Astrocyte (in vitro differentiated cells and primary cell): ENCODE results near the gene AMH. TPM values are rescaled to one million over a fixed set of nuclear protein-coding genes. Genes with fewer than 3 reads are reported as not detected.

Source experiments
- DNase-seq: peaks from one replicate; pipeline ENCODE4 v3.0.0-alpha.2; 2010; ENCODE audit warnings: low read depth
- FAIRE-seq: peaks from 2 replicates; lab custom pipeline; 2011; peaks lifted over from hg19 to GRCh38; lab: Jason Lieb, UNC
- H2AFZ ChIP-seq: 2 replicates; pipeline ENCODE4 v1.6.0; 2012; ENCODE audit warnings: low read depth, low read length, inconsistent platforms
- H3K27ac ChIP-seq: 2 replicates; pipeline ENCODE4 v1.5.1; 2011; ENCODE audit warnings: low read depth, low read length, inconsistent platforms
- H3K27me3 ChIP-seq: 2 replicates; pipeline ENCODE4 v1.6.0; 2011; ENCODE audit warnings: low read length, inconsistent platforms; ENCODE audit not compliant: insufficient read depth
- H3K36me3 ChIP-seq: 2 replicates; pipeline ENCODE4 v1.5.1; 2011; ENCODE audit warnings: low read length, inconsistent platforms; ENCODE audit not compliant: insufficient read depth
- H3K4me1 ChIP-seq: 2 replicates; pipeline ENCODE4 v1.5.1; 2011; ENCODE audit warnings: low read length, inconsistent platforms; ENCODE audit not compliant: insufficient read depth
- H3K4me2 ChIP-seq: 2 replicates; pipeline ENCODE4 v1.6.0; 2012; ENCODE audit warnings: low read length, inconsistent platforms
- H3K4me3 ChIP-seq: 2 replicates; pipeline ENCODE4 v1.5.1; 2011; ENCODE audit warnings: low read depth, mild to moderate bottlenecking, low read length, inconsistent platforms; ENCODE audit not compliant: insufficient read depth
- H3K79me2 ChIP-seq: 2 replicates; pipeline ENCODE4 v1.6.0; 2012; ENCODE audit warnings: mild to moderate bottlenecking, low read length, inconsistent platforms; ENCODE audit not compliant: insufficient read depth
- H3K9ac ChIP-seq: 2 replicates; pipeline ENCODE4 v1.6.0; 2012; ENCODE audit warnings: mild to moderate bottlenecking, low read length, inconsistent platforms
- H3K9me3 ChIP-seq: 2 replicates; pipeline ENCODE4 v1.5.1; 2012; ENCODE audit warnings: low read depth, mild to moderate bottlenecking, low read length, inconsistent platforms; ENCODE audit not compliant: insufficient read depth
- H4K20me1 ChIP-seq: 2 replicates; pipeline ENCODE4 v1.6.0; 2012; ENCODE audit warnings: low read length, inconsistent platforms; ENCODE audit not compliant: insufficient read depth
- H3K27ac Mint-ChIP-seq: one replicate; pipeline ENCODE4 v1.8.0; 2021; ENCODE audit warnings: mild to moderate bottlenecking, mixed read lengths; ENCODE audit not compliant: unreplicated experiment
- H3K27me3 Mint-ChIP-seq: one replicate; pipeline ENCODE4 v1.8.0; 2021; ENCODE audit warnings: low read depth, mixed read lengths; ENCODE audit not compliant: unreplicated experiment
- H3K36me3 Mint-ChIP-seq: one replicate; pipeline ENCODE4 v1.8.0; 2021; ENCODE audit warnings: low read depth, mixed read lengths; ENCODE audit not compliant: unreplicated experiment
- H3K4me1 Mint-ChIP-seq: one replicate; pipeline ENCODE4 v1.8.0; 2021; ENCODE audit warnings: low read depth, mixed read lengths; ENCODE audit not compliant: unreplicated experiment
- H3K4me3 Mint-ChIP-seq: one replicate; pipeline ENCODE4 v1.8.0; 2021; ENCODE audit warnings: mild to moderate bottlenecking, moderate library complexity, mixed read lengths; ENCODE audit not compliant: unreplicated experiment
- H3K9me3 Mint-ChIP-seq: one replicate; pipeline ENCODE4 v1.8.0; 2021; ENCODE audit warnings: mild to moderate bottlenecking, mixed read lengths; ENCODE audit not compliant: unreplicated experiment
- EZH2 ChIP-seq: IDR thresholded peaks from 2 replicates; pipeline ENCODE4 v1.6.1; 2012; ENCODE audit warnings: mild to moderate bottlenecking, low read length, inconsistent platforms; ENCODE audit not compliant: insufficient read depth
- total RNA-seq: library from RNA; stranded (reverse); gene quantifications from 2 replicates; pipeline ENCODE4 v1.2.1, GENCODE V29; 2021
- TF ChIP-seq, protein P1 (sequence below): IDR thresholded peaks from 2 replicates; pipeline ENCODE4 v1.5.1; 2011; ENCODE audit warnings: low read depth, mild to moderate bottlenecking, inconsistent platforms, low read length, moderate library complexity; ENCODE audit not compliant: insufficient read depth

AMH gene
- total RNA-seq, 1 donor from 2014 or later = 4.6 TPM

DNA sequence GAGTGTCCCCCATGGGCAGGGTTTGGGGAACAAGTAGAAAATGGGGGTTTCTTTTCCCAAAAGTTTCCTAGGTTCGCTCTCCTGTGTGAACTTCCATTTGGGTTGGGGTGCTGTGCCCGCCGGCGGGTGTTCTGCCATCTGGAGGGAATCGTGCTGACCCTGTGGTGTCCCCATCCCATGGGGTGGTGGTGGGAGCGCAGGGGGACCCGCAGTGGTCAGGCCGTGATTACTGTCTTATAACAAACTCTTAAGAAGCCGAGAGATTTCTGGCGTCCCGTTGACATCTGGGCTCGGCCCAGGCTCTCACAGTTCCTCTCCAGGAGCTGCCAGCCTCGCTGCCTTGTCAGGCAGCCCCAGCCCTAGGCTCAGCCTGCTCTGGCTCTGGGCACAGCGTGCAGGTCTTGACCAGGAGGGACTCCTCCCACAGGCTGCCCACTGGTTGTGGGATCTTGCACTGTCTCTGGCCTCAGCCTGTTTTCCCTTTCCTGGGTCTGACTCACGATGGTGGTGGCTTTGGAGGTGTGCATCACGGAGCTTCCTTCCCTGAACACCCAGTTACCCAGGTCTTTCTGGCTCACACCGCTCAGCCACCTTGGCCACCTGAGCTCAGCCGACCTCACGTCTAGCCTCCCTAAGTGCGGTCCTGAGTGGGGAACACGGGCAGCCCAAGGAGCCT is 47.5 kb upstream of the AMH start:
- FAIRE-seq (no peak), DNase-seq (no peak)
- Histone ChIP-seq H3K36me3 (peaks cover 3% of the 10 kb centered on the region), H2AFZ (no peak overlapping the region), H3K4me1 (peaks cover 20% of the 10 kb centered on the region), H3K79me2 (peaks cover 69% of the 10 kb centered on the region), H3K27me3 (no peaks in the 10 kb centered on the region), H4K20me1 (peaks cover 78% of the 10 kb centered on the region), H3K9ac (no peak overlapping the region), H3K4me3 (no peak overlapping the region), H3K27ac (no peak overlapping the region), H3K4me2 (no peak overlapping the region), H3K9me3 (no peaks in the 10 kb centered on the region)
- no peak for TF ChIP-seq EZH2
- TF ChIP-seq, protein P1, sequence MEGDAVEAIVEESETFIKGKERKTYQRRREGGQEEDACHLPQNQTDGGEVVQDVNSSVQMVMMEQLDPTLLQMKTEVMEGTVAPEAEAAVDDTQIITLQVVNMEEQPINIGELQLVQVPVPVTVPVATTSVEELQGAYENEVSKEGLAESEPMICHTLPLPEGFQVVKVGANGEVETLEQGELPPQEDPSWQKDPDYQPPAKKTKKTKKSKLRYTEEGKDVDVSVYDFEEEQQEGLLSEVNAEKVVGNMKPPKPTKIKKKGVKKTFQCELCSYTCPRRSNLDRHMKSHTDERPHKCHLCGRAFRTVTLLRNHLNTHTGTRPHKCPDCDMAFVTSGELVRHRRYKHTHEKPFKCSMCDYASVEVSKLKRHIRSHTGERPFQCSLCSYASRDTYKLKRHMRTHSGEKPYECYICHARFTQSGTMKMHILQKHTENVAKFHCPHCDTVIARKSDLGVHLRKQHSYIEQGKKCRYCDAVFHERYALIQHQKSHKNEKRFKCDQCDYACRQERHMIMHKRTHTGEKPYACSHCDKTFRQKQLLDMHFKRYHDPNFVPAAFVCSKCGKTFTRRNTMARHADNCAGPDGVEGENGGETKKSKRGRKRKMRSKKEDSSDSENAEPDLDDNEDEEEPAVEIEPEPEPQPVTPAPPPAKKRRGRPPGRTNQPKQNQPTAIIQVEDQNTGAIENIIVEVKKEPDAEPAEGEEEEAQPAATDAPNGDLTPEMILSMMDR = no peak
- no peaks in the 10 kb centered on the region for H3K9me3 Mint-ChIP-seq
- no peak overlapping the region for H3K27ac Mint-ChIP-seq
- no peaks in the 10 kb centered on the region for H3K27me3 Mint-ChIP-seq
- H3K36me3 Mint-ChIP-seq = peaks cover 18% of the 10 kb centered on the region
- peaks cover 5% of the 10 kb centered on the region for H3K4me1 Mint-ChIP-seq
- H3K4me3 Mint-ChIP-seq = no peak overlapping the region

DNA sequence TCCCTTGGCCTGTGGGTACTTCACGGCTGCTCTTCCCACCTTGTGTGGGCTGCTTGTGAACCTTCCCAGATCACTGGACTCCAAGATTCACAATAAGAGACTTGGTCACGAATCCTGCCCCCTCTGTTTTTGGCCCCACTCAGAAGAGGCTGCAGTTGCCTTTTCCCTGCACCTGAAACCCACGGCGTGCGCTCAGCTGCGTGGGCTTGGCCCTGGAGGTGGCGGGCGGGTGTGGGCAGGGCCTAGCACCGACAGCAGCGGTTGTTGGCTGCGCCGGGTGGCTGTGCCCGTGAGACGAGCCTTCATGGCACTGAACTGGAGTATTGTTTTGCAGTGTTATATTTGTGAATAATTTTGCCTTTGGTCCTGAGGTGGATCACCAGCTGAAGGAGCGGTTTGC is 46.8 kb upstream of the AMH start:
- H3K9ac ChIP-seq = no peak overlapping the region
- peaks cover 67% of the 10 kb centered on the region for H3K79me2 ChIP-seq
- DNase-seq (no peak), FAIRE-seq (no peak)
- H3K27me3 Mint-ChIP-seq = no peaks in the 10 kb centered on the region
- H3K36me3 ChIP-seq = peaks cover 6% of the 10 kb centered on the region
- no peaks in the 10 kb centered on the region for H3K9me3 Mint-ChIP-seq
- no peak overlapping the region for H3K4me3 Mint-ChIP-seq
- no peak overlapping the region for H2AFZ ChIP-seq
- H3K27ac Mint-ChIP-seq = no peak overlapping the region
- H3K4me1 ChIP-seq = peaks cover 23% of the 10 kb centered on the region
- no peak overlapping the region for H3K4me2 ChIP-seq
- H3K4me1 Mint-ChIP-seq = peaks cover 5% of the 10 kb centered on the region
- H3K4me3 ChIP-seq = no peak overlapping the region
- no peak overlapping the region for H3K27ac ChIP-seq
- H3K9me3 ChIP-seq = no peaks in the 10 kb centered on the region
- H3K27me3 ChIP-seq = no peaks in the 10 kb centered on the region
- H4K20me1 ChIP-seq = peaks cover 71% of the 10 kb centered on the region
- H3K36me3 Mint-ChIP-seq = peaks cover 18% of the 10 kb centered on the region
- TF ChIP-seq, protein P1 = no peak
- TF ChIP-seq EZH2 = no peak

DNA sequence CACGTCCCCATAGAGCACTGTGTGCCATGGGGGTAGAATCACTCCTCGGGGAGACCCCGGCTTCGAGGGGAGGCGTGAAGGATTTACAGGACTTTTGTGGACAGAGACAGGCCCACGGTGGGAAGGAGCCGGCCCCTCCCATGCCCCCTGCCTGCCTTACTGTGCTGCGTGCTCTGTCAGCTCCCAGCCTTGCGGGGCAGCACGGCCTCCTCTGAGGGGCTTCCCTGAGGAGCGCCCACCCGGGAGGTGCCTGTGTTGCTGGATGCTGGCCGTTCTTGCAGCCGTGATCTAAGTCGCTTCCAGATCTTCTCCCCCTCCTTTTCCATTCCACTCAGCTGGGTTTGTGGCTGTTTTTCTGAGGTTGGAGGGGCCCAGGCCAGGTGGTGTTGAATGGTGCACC is 42.1 kb upstream of the AMH start:
- H3K36me3 ChIP-seq = peaks cover 17% of the 10 kb centered on the region
- TF ChIP-seq, protein P1 = no peak
- TF ChIP-seq EZH2 = no peak
- peaks cover 16% of the 10 kb centered on the region for H3K36me3 Mint-ChIP-seq
- H3K27ac ChIP-seq = no peak overlapping the region
- H3K27me3 Mint-ChIP-seq = no peaks in the 10 kb centered on the region
- H3K27ac Mint-ChIP-seq = peak overlapping the region; percentile 4
- no peaks in the 10 kb centered on the region for H3K9me3 Mint-ChIP-seq
- H3K9me3 ChIP-seq = no peaks in the 10 kb centered on the region
- H4K20me1 ChIP-seq = peaks cover 37% of the 10 kb centered on the region
- no peaks in the 10 kb centered on the region for H3K27me3 ChIP-seq
- no peak overlapping the region for H3K9ac ChIP-seq
- peaks cover 7% of the 10 kb centered on the region for H3K4me1 Mint-ChIP-seq
- peaks cover 28% of the 10 kb centered on the region for H3K79me2 ChIP-seq
- H3K4me3 Mint-ChIP-seq = no peak overlapping the region
- no peak overlapping the region for H3K4me2 ChIP-seq
- DNase-seq (no peak), FAIRE-seq (no peak)
- H3K4me3 ChIP-seq = no peak overlapping the region
- H3K4me1 ChIP-seq = peaks cover 34% of the 10 kb centered on the region
- H2AFZ ChIP-seq = no peak overlapping the region
